Left lung (tissue), 10 donors: Measurements from ENCODE around the gene ATP8A2. TPM values are rescaled to one million over a fixed set of nuclear protein-coding genes. Genes with fewer than 3 reads are reported as not detected.

ENCODE experiments used
- ATAC-seq: fragments of 200-7000 bp; cut with Tn5 transposase; one replicate; pipeline ENCODE4 v1.9.1; 2020; ENCODE audit warnings: moderate library complexity
- DNase-seq, 4 donors: peaks; one replicate each; pipeline ENCODE4 v3.0.0-alpha.2; 2013 to 2020
- H3K27ac ChIP-seq, 2 donors: fragments of 200-600 bp; sonication (generic) in 1 of 2; one replicate each; pipeline versions ENCODE4 v1.5.0 to v1.8.0; 2020 to 2021
- H3K27me3 ChIP-seq, 2 donors: fragments of 200-600 bp; sonication (generic) in 1 of 2; one replicate each; pipeline versions ENCODE4 v1.5.0 to v1.8.0; 2020 to 2021
- H3K36me3 ChIP-seq, 2 donors: fragments of 200-600 bp; sonication (generic) in 1 of 2; one replicate each; pipeline versions ENCODE4 v1.5.0 to v1.8.0; 2020 to 2021
- H3K4me1 ChIP-seq, 2 donors: fragments of 200-600 bp; one replicate each; pipeline ENCODE4 v1.8.0; 2021
- H3K4me3 ChIP-seq, 2 donors: fragments of 200-600 bp; sonication (generic) in 1 of 2; one replicate each; pipeline versions ENCODE4 v1.5.0 to v1.8.0; 2020 to 2021; ENCODE audit warnings: mild to moderate bottlenecking in 1 of 2
- H3K9me3 ChIP-seq, 2 donors: fragments of 200-600 bp; sonication (generic) in 1 of 2; one replicate each; pipeline versions ENCODE4 v1.5.0 to v1.8.0; 2020 to 2021
- intact Hi-C, 2 donors: fragments of 100-400 bp; cut with DNase I; formaldehyde crosslinking; loops; one replicate each; pipeline versions ENCODE4 v1.11.2 to v1.14.2; 2022
- polyA plus RNA-seq, 6 donors: library from polyadenylated mRNA; unstranded; fragments of 120-200 nt; gene quantifications; one replicate each; pipeline ENCODE4 v1.2.1, GENCODE V29; 2013; ENCODE audit not compliant: insufficient read length in 6 of 6
- total RNA-seq, 2 donors: library from RNA; stranded (reverse); fragmentation: NEBNext Ultra II Directional; extraction: Animal tissue kit (Norgen Biotek cat#: 25700); gene quantifications; one replicate each; pipeline ENCODE4 v1.2.1, GENCODE V29; 2021
- TF ChIP-seq, protein P1 (sequence below), 2 donors: fragments of 200-600 bp; sonication (generic) in 1 of 2; IDR thresholded peaks; one replicate each; pipeline versions ENCODE4 v1.5.0 to v1.8.0; 2021; ENCODE audit warnings: antibody characterized with exemption in 2 of 2
- donor health status: DM: no; HTN: yes; CAD: no.
- donor health status: DM: no; HTN: no; CAD: no.

The ATP8A2 gene
- total and polyA plus RNA-seq, 8 donors: 1.1 to 13.4 (median 9.6) TPM

GRCh38 chr13:26011996-26012821, 640.4 kb downstream of the ATP8A2 start:
- peak overlapping the region in 1 of 2 donors; percentile 50 for H3K27ac ChIP-seq
- no peaks in the 10 kb centered on the region for H3K9me3 ChIP-seq
- intact Hi-C loops: no loop called here
- H3K4me1 ChIP-seq: peaks cover 0 to 4% of the 10 kb centered on the region in 2 donors
- H3K36me3 ChIP-seq: no peaks in the 10 kb centered on the region
- DNase-seq (peak in 3 of 4 donors; percentile 47 to 87 (median 63)), ATAC-seq (peak; percentile 77)
- peak overlapping the region; percentile 28 to 29 for H3K4me3 ChIP-seq
- peaks cover 0 to 17% of the 10 kb centered on the region in 2 donors for H3K27me3 ChIP-seq
- TF ChIP-seq, protein P1, sequence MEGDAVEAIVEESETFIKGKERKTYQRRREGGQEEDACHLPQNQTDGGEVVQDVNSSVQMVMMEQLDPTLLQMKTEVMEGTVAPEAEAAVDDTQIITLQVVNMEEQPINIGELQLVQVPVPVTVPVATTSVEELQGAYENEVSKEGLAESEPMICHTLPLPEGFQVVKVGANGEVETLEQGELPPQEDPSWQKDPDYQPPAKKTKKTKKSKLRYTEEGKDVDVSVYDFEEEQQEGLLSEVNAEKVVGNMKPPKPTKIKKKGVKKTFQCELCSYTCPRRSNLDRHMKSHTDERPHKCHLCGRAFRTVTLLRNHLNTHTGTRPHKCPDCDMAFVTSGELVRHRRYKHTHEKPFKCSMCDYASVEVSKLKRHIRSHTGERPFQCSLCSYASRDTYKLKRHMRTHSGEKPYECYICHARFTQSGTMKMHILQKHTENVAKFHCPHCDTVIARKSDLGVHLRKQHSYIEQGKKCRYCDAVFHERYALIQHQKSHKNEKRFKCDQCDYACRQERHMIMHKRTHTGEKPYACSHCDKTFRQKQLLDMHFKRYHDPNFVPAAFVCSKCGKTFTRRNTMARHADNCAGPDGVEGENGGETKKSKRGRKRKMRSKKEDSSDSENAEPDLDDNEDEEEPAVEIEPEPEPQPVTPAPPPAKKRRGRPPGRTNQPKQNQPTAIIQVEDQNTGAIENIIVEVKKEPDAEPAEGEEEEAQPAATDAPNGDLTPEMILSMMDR (IDR thresholded peaks at IDR 0.05): no peak

DNA sequence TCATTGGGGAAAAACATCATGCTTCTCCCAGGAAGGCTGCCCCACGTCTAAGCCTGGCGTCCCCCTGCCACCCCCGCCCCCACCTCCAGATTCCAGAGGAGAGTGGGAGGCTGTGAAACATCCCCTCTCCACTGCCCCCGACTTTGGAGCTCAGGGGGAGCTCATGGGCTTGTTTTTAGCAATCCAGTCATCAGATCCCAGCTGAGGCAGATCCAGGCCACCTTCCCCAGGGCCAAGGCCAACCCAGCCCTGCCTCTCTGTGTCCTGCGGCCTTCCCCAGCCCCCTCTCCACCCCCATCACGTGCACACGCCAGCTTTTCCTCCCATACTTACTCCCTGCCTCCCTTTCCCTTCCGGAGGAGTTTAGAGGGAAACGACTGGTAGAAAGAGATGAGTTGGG, 641.2 kb downstream of the ATP8A2 start:
- TF ChIP-seq, protein P1 (IDR thresholded peaks at IDR 0.05): no peak
- Histone ChIP-seq H3K9me3 (no peaks in the 10 kb centered on the region), H3K4me3 (peak overlapping the region; percentile 28 to 29), H3K36me3 (no peaks in the 10 kb centered on the region), H3K27ac (no peak overlapping the region), H3K27me3 (peaks cover 0 to 17% of the 10 kb centered on the region in 2 donors), H3K4me1 (peaks cover 4 to 5% of the 10 kb centered on the region in 2 donors)
- intact Hi-C loops: no loop called here
- DNase-seq: peak in 2 of 4 donors; percentile 79 to 93
- no peak for ATAC-seq

- TF ChIP-seq, protein P1 (IDR thresholded peaks at IDR 0.05): no peak
- intact Hi-C loops: no loop called here
- Histone ChIP-seq H3K27ac (no peak overlapping the region), H3K4me3 (no peak overlapping the region), H3K9me3 (no peaks in the 10 kb centered on the region), H3K27me3 (peaks cover 0 to 17% of the 10 kb centered on the region in 2 donors), H3K4me1 (peaks cover 4 to 6% of the 10 kb centered on the region in 2 donors), H3K36me3 (no peaks in the 10 kb centered on the region)
- ATAC-seq (no peak), DNase-seq (peak in 1 of 4 donors; percentile 56)
Observed at GRCh38 chr13:26015271-26016125, 643.7 kb downstream of the ATP8A2 start.

DNA sequence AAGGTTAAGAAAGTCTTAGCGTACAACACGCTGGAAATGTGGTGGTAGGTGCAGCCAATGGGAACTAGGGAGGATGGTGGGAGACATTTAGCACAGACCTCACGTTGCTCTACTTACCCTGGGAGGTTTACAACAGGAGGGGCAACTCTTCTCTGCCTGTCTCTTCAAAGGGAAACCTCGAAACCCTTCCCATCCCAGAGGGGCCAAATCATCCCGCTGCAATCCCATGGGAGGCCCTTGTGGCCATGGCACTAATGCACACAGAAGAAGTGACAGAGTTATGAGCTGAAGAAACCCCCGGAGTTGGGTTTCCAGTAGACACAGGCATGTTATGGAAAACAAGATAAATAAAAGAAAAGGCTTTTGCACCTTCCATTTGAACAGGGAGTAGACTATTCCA, 644.4 kb downstream of the ATP8A2 start:
- Histone ChIP-seq H3K4me1 (peaks cover 4 to 6% of the 10 kb centered on the region in 2 donors), H3K27me3 (peaks cover 0 to 17% of the 10 kb centered on the region in 2 donors), H3K36me3 (no peaks in the 10 kb centered on the region), H3K27ac (no peak overlapping the region), H3K4me3 (no peak overlapping the region), H3K9me3 (no peaks in the 10 kb centered on the region)
- DNase-seq (no peak), ATAC-seq (no peak)
- intact Hi-C loops: no loop called here
- TF ChIP-seq, protein P1 (IDR thresholded peaks at IDR 0.05): no peak
